T-helper 17 cell (primary cell): Measurements from ENCODE around the gene STXBP6. TPM values are rescaled to one million over a fixed set of nuclear protein-coding genes. Genes with fewer than 3 reads are reported as not detected.
"Not testable (repeated sequence)": the region's sequence is repeated elsewhere in the genome, so short reads cannot be mapped to it uniquely, and the experiment has no call there.

Source experiments
- ATAC-seq: fragments of 150-1000 bp; cut with Tn5 transposase; 2 replicates; pipeline ENCODE4 v1.10.0; 2021; ENCODE audit warnings: mild to moderate bottlenecking, moderate library complexity
- DNase-seq, 3 donors: peaks; one replicate each; pipeline versions ENCODE4 v3.0.0 to v3.0.0-alpha.2; 2020 to 2021
- H3K9me3 ChIP-seq: one replicate; pipeline ENCODE4 v1.7.0; 2013; ENCODE audit warnings: low read length, mild to moderate bottlenecking; ENCODE audit not compliant: control insufficient read depth, poor library complexity, severe bottlenecking
- H3K27ac Mint-ChIP-seq: one replicate; pipeline ENCODE4 v1.8.0; 2022; ENCODE audit warnings: mild to moderate bottlenecking, moderate library complexity, mixed read lengths
- H3K27me3 Mint-ChIP-seq: one replicate; pipeline ENCODE4 v1.8.0; 2022; ENCODE audit warnings: mixed read lengths
- H3K36me3 Mint-ChIP-seq: one replicate; pipeline ENCODE4 v1.8.0; 2022; ENCODE audit warnings: low read depth, mixed read lengths
- H3K4me1 Mint-ChIP-seq: one replicate; pipeline ENCODE4 v1.8.0; 2022; ENCODE audit warnings: mild to moderate bottlenecking, mixed read lengths
- H3K4me3 Mint-ChIP-seq: one replicate; pipeline ENCODE4 v1.8.0; 2022; ENCODE audit warnings: mild to moderate bottlenecking, moderate library complexity, mixed read lengths
- total RNA-seq, 4 donors: library from RNA in 2 of 4; stranded (reverse) in 2 of 4; gene quantifications; one replicate each; pipeline ENCODE4 v1.2.3 and lab custom pipeline; 2022 to 2026

The STXBP6 gene
- total RNA-seq, 2 donors from 2014 or later: not detected

DNA sequence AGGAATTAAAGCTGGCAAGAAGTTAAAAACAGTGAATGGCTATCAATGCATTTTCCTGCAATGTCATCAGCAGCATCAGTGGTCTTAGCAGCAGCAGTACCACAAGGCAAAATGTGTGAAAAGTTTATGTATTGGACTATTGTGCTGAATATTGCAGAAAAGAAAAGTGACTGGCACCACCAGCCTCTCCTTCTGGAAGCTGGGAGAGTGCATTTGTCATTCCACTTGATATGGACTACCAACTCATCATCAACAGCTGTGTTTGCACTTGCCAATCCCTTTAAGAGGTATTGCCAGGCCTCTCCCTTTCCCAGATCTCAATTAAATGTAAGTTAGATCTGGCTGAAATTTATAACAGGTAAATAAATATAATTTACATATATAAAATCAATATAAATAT, 265.0 kb downstream of the STXBP6 start:
- Mint-ChIP-seq H3K4me3 (no peak overlapping the region), H3K4me1 (no peaks in the 10 kb centered on the region)

DNA sequence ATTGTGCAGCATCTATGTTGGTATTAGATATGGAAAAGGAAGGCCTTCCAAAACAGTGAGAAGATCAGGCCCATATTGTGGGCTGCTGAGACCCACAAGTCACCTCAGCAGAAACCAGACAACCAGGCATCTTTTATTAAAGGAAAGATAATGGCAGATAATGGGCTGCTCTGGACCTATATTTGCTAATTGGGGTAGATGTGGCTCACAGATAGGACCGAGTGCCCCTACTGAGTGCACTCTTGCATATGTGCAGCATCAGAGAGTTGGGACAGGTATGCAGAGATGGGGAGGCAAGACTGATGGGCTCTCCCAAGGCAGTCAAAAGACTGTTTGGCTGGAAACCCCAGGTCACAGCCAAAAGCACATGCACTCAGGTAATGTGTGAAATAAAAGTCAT, 266.2 kb downstream of the STXBP6 start:
- Mint-ChIP-seq H3K4me1 (no peaks in the 10 kb centered on the region), H3K27me3 (peaks cover 17% of the 10 kb centered on the region), H3K4me3 (no peak overlapping the region), H3K27ac (no peak overlapping the region), H3K36me3 (no peaks in the 10 kb centered on the region)
- no peak for DNase-seq
- H3K9me3 ChIP-seq: no peaks in the 10 kb centered on the region
- no peak for ATAC-seq

More for the DNA sequence above, 265.0 kb downstream of the STXBP6 start:
- peaks cover 19% of the 10 kb centered on the region for H3K27me3 Mint-ChIP-seq
- ATAC-seq (no peak), DNase-seq (no peak)
- H3K9me3 ChIP-seq: no peaks in the 10 kb centered on the region
- no peak overlapping the region for H3K27ac Mint-ChIP-seq
- H3K36me3 Mint-ChIP-seq: no peaks in the 10 kb centered on the region

DNA sequence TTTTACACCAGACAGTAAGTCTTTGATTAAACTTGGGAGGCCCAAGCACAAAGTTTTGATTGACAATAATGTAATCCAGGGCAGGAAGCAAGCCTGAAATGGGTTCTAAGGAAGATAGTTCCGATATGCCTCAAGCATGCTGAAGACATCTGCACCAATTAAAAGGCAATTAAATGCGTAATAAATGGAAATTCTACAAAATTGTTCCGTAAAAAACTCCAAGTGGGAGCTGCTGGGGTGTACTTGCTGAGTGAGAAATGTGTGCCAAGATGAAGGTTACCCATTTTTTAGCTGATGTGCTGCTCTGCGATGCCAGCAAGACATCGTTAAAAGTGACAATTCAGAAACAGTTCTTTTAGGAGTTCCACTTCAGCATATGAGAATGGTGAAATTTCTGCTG, 269.7 kb downstream of the STXBP6 start:
- no peak for ATAC-seq
- Mint-ChIP-seq H3K4me1 (no peaks in the 10 kb centered on the region), H3K27ac (no peak overlapping the region)

DNA sequence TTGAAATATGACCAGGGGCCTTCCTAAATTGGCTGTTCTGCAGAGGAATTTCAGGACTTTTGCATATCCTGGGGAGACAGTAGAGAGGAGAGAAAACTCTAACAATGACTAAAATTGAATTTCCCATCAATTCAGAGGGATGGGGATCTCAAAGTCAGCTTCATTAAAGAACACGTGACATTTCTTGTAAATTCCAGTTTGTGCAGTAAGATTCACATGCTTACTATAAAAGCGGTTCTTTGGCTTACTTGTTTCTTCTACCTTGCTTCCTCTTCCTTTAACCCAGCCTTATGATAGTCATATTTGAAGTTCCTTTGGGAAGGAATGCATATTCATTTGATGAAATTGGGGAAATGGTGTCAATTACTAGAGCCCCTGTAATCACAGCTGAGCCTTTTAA, 272.3 kb downstream of the STXBP6 start:
- DNase-seq (no peak), ATAC-seq (no peak)
- Mint-ChIP-seq H3K27me3 (peaks cover 39% of the 10 kb centered on the region), H3K4me1 (no peaks in the 10 kb centered on the region), H3K36me3 (no peaks in the 10 kb centered on the region), H3K27ac (no peak overlapping the region), H3K4me3 (no peak overlapping the region)
- no peaks in the 10 kb centered on the region for H3K9me3 ChIP-seq

More for the DNA sequence above, 269.7 kb downstream of the STXBP6 start:
- no peaks in the 10 kb centered on the region for H3K9me3 ChIP-seq
- H3K4me3 Mint-ChIP-seq: no peak overlapping the region
- no peak for DNase-seq
- H3K27me3 Mint-ChIP-seq: peaks cover 25% of the 10 kb centered on the region
- no peaks in the 10 kb centered on the region for H3K36me3 Mint-ChIP-seq

DNA sequence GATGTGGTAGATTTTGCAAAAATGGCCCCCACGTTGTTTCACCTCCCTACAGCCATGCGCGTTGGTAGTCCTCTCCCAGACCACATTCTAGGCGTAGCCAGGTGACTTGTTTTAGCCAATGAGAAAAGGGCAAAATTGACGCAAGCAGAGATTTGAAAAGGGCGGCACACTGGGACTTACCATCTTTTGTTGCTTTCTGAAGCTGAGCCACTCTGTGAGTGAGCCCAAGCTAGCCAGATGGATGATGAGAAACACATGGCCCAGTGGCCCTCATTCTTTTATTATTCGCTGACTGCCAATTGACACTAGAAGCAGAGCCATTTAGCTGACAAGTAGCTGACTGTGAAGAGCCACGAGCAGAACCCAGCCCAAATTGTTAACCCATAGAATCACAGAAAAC, 274.0 kb downstream of the STXBP6 start:
- ATAC-seq: no peak
- H3K4me1 Mint-ChIP-seq: no peaks in the 10 kb centered on the region
- H3K27me3 Mint-ChIP-seq: peaks cover 49% of the 10 kb centered on the region

DNA sequence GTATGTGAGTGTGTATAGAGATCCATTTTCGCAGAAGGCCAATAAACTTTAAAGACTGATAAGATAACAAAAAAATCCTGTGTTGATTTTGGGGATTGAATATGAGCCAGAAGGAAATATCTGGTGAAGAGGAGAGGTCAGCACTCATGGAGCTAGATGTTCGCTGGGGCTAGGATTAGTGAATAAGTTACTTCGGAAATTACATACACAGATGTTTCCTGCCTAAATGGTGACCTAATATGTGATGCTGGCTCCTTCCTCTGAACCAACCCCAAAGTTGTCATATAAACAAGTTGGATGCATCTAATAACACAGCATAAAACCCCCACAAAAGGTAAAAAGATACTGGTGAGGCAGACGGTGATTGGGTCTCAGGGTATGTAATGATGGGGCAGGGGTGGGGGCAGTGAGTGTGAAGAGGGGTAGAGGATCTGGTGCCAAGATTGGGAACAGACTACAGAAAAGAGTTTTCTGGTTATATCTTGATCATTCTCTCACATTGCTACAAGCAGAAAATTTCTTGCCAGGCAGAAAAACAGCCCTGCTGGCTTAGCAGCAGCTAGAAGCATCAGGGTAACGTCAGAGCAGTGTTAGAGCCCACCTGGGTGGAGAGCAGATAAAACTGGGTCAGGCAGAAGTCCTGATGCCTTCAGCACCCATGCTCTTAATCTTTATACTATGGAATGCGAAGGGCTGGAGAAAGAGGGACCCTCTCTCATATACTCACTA, 275.6 kb downstream of the STXBP6 start:
- ATAC-seq: no peak
- Mint-ChIP-seq H3K27ac (no peak overlapping the region), H3K4me3 (no peak overlapping the region), H3K27me3 (peaks cover 49% of the 10 kb centered on the region), H3K4me1 (no peaks in the 10 kb centered on the region), H3K36me3 (peaks cover 2% of the 10 kb centered on the region)
- no peak for DNase-seq
- no peaks in the 10 kb centered on the region for H3K9me3 ChIP-seq

More for the DNA sequence above, 274.0 kb downstream of the STXBP6 start:
- Mint-ChIP-seq H3K4me3 (no peak overlapping the region), H3K27ac (no peak overlapping the region), H3K36me3 (no peaks in the 10 kb centered on the region)
- H3K9me3 ChIP-seq: no peaks in the 10 kb centered on the region
- DNase-seq: no peak

DNA sequence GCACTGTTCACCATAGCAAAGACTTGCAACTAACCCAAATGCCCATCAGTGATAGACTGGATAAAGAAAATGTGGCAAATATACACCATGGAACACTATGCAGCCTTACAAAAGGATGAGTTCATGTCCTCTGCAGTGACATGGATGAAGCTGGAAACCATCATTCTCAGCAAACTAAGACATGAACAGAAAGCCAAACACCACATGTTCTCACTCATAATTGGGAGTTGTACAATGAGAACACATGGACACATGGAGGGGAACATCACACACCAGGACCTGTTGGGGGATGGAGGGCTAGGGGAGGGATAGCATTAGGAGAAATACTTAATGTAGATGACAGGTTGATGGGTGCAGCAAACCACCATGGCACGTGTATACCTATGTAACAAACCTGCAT, 276.4 kb downstream of the STXBP6 start:
- H3K4me1 Mint-ChIP-seq, ATAC-seq, H3K4me3 Mint-ChIP-seq, H3K9me3 ChIP-seq, H3K36me3 Mint-ChIP-seq, H3K27ac Mint-ChIP-seq, DNase-seq: not testable (repeated sequence)
- peaks cover 47% of the 10 kb centered on the region for H3K27me3 Mint-ChIP-seq

DNA sequence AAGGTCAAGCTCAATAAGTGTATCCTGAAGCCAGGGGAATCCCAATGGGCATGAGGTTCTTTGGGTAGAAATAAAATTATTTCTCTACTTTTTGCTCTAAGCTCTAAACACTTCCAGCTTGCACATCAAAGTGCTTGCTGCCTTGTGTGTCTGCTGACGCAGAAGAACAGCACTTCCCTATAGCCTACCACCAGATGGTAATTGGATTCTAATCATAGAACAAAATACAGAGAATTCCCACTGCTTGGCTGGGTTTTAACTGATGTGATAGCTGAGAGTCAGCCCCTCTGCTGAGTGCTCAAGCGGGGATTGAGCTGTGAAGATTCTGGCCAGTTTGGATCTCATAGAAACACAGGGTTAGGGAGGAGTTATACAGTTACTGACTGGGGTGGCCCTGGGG, 283.5 kb downstream of the STXBP6 start:
- ATAC-seq (no peak), DNase-seq (no peak)
- H3K36me3 Mint-ChIP-seq: peaks cover 4% of the 10 kb centered on the region
- H3K4me3 Mint-ChIP-seq: no peak overlapping the region
- no peaks in the 10 kb centered on the region for H3K4me1 Mint-ChIP-seq
- peaks cover 30% of the 10 kb centered on the region for H3K27me3 Mint-ChIP-seq
- H3K9me3 ChIP-seq: no peaks in the 10 kb centered on the region
- H3K27ac Mint-ChIP-seq: no peak overlapping the region

DNA sequence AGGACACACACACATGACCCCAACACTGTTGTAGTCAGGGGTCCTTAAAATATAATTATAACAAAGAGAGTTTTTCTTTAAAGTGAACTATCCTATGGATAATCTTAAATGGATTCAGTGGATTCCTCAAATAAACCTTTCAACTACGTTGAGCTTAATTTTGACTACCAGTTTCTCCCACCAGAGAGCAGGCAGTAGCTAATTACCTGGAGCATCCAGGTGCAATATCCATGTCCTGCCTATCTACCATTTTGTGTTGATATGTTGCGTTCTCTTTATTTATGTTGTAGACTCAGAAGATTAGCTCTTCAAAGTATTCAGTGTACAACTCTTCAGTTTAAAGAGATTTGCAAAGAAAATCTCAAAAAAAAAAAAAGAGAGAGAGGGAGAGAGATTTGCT, 288.8 kb downstream of the STXBP6 start:
- DNase-seq: no peak

More for the DNA sequence above, 288.8 kb downstream of the STXBP6 start:
- Mint-ChIP-seq H3K4me1 (no peaks in the 10 kb centered on the region), H3K36me3 (peaks cover 2% of the 10 kb centered on the region), H3K27ac (no peak overlapping the region), H3K27me3 (peaks cover 37% of the 10 kb centered on the region), H3K4me3 (no peak overlapping the region)
- H3K9me3 ChIP-seq: no peaks in the 10 kb centered on the region
- ATAC-seq: no peak
